DMS79 treated with DMSO at 0.1 percent for 48 hours (cell line): ENCODE data around the gene TCAF1.
"Not testable (repeated sequence)": the region's sequence is repeated elsewhere in the genome, so short reads cannot be mapped to it uniquely, and the experiment has no call there.

ENCODE experiments used
- DNase-seq: peaks from one replicate; lab custom pipeline; 2025; lab: John Stamatoyannopoulos, UW

The TCAF1 gene

DNA sequence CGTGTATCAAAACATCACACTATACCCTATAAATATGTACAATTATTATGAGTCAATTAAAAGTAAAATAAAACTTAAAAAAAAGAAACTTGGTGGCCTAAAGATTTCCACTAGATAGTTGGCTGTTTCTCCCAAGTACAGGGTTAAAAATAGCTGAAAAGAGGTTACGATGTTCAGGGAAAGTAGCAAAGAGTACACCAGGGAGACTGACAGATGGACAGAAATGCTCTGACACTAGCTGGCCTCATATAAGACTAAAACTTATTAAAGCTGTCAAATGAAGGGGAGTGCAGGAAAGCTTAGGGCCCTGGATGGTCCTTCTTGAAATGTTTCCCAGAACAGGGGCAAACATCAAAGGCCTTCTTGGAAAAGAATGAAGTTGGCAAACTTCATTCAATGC lies 51.3 kb downstream of the TCAF1 start:
- DNase-seq: no peak

DNA sequence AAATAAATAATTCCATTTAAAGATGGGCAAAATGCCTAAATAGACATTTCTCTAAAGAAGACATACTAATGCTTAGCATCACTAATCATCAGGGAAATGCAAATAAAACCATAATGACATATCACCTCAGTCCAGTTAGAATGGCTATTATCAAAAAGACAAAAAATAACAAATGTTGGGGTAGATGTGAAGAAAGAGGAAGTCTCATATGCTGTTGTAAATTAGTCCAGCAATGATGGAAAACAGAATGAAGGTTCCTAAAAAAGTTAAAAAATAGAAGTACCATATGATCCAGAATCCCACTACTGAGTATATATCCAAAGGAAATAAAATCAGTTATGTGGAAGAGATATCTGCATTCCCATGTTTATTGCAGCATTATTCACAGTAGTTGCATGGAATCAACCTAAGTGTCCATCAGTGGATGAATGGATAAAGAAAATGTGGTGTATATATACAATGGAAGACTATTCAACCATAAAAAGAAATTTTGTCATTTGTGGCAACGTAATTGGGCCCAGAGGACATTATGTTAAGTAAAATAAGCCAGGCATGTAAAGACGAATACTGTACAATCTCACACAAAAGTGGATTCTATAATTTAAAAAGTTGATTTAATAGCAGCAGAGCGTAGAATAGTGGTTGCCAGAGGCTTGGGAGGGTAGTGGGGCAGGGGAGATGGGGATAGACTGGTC lies 52.0 kb downstream of the TCAF1 start:
- DNase-seq: no peak

GRCh38 chr7:143848192-143848591 lies 53.8 kb downstream of the TCAF1 start:
- DNase-seq: no peak

- no peak for DNase-seq
Observed at GRCh38 chr7:143846692-143847091, 55.3 kb downstream of the TCAF1 start.

GRCh38 chr7:143841696-143842095 lies 60.3 kb downstream of the TCAF1 start:
- not testable (repeated sequence) for DNase-seq

- not testable (repeated sequence) for DNase-seq
Observed at GRCh38 chr7:143840062-143840461, 61.9 kb downstream of the TCAF1 start.

GRCh38 chr7:143837223-143837622 lies 64.8 kb downstream of the TCAF1 start:
- not testable (repeated sequence) for DNase-seq

DNA sequence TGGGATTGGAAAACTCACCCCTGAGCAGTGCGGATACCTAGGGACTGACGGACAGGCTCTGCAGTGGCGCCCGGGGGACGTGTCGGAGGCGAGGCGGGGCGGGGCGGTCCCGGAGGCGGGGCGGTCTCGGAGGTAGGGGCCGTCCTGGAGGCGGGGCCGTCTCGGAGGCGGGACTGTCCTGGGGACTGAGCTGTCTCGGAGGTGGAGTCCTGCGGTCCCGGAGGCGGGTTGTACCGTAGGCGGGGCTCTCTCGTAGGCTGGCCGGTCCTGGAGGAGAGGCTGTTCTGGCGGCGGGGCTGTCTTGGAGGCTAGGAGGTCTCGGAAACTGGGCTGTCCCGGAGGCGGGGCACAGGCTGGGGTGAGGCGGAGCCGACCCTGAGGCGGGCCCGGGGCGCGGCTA lies 65.4 kb downstream of the TCAF1 start:
- DNase-seq: peak; percentile 52

DNA sequence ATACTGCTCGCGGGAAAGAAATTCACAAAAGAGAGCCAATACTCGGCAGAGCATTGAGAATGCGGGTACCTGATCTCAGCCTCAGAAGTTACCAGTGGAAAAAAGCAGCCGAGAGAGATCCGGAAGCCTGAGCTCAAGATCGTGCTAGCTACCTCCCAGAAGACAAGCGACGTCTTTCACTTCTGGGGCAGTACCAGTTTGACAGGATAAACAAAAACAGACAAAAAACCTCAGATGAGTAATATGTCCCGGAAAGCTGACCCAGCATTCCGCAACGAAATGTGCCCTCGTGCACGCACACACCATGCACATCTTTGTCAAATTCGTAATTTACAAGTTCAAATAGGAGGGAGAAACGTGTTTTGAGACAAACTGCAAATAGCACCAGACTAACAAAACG lies 65.9 kb downstream of the TCAF1 start:
- not testable (repeated sequence) for DNase-seq

DNA sequence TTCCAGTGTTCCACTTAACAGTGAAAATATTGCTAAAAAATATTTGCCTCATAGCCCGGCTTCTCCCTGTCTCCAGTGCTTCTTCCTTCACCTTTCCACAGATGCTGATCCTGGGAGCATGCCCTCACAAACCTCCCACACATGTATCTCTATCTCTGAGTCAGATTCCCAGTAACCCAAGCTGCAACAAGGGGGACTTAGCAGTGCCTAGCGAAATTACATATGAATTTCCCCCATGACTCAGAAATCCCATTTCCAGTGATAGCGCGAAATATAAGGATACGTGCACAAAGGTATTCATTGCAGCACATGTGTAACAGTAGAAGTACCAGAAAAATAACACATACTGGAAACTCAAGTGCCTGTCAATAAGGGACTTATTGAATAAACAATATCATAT lies 75.4 kb downstream of the TCAF1 start:
- DNase-seq: not testable (repeated sequence)

DNA sequence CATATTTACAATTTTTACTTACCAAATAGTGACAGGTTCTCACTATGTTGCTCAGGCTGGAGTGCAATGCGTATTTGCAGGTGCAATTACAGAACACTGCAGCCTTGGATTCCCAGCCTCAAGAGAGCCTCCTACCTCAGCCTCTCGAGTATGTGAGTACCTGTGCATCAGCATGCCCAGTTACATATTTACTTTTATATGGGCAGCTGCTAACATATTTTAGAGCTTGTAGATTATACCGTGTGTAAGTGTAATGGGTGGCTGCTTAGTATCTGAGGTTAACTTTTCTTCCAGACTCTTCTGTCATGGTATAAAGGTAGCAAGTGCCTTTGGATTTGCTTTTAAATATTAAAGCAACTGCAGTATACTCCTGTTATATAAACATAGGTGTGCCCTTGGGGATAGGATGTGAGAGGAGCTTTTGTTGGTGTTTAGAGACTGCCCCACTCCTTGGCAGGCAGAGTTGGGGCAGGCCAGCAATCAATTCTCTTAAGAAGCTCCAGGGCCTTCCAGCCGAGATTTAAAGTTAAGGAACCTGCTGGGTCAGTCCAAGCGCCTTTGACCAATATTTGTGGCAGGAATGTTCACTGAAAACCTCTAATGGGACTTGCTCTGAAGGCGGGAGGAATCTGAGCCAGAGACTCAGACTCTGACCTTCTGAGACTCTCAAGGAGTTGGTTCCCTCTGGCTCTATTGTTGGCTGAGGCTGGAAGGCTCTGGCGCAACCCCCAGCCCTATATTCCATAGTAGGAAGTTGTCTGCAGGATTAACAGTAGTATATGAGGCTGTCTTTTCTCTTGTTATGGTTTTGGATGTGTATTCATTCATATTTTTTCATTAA lies 77.5 kb downstream of the TCAF1 start:
- DNase-seq: not testable (repeated sequence)

DNA sequence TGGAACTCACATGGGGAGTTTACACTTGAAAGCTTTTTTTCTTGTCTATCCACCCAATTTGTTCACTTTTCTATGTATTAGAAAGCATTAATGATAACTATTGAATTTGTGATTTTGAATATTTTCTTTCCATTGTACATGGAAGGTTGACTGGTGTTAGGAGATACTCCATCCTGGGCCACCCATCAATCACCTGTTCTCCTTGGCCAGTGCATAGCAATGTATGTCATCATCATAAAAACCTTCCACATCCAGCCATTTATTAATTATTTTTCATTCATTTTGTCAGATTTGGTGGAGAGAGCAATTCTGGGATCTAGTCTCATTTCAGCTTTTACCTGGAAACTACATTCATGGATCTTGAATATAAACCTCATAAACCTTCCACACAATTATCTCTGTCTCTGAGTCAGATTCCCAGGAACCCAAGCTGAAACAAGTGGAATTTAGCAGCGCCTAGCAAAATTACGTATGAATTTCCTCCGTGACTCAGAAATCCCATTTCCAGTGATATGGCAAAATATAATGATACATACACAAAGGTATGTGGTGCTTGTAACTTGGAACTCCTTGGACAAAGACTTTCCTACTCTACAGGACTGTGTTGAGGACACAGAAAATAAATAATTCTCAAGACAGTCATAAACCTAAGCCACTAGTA lies 78.2 kb downstream of the TCAF1 start:
- DNase-seq: not testable (repeated sequence)

- DNase-seq: not testable (repeated sequence)
Observed at GRCh38 chr7:143821392-143822277, 80.3 kb downstream of the TCAF1 start.

GRCh38 chr7:143817873-143818272 lies 84.1 kb downstream of the TCAF1 start:
- not testable (repeated sequence) for DNase-seq

- DNase-seq: not testable (repeated sequence)
Observed at GRCh38 chr7:143816471-143817133, 85.4 kb downstream of the TCAF1 start.

DNA sequence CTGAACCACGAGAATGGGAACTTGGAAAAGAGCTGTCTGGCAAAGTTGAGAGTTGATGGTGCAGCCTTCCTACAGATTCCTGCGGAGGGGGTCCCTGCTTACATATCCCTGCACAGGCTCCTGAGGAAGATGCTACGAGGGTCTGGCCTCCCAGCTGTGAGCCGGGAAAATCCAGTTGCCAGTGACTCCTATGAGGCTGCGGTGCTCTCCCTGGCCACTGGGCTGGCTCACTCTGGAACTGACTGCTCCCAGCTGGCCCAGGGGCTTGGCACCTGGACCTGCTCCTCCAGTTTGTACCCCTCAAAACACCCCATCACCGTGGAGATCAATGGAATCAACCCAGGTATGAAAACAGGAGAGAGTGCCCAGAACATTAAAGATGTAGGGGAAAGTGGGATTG lies 91.3 kb downstream of the TCAF1 start:
- not testable (repeated sequence) for DNase-seq

GRCh38 chr7:143806664-143807071 lies 95.3 kb downstream of the TCAF1 start:
- not testable (repeated sequence) for DNase-seq
